Small intestine (tissue), 7 donors: ENCODE results near the gene ESRRA. TPM values are rescaled to one million over a fixed set of nuclear protein-coding genes. Genes with fewer than 3 reads are reported as not detected.

Experiments used
- DNase-seq, 2 donors: peaks; one replicate each; pipeline versions ENCODE4 v3.0.0 to v3.0.0-alpha.2; 2013
- FAIRE-seq: peaks from 2 replicates; lab custom pipeline; 2012; peaks lifted over from hg19 to GRCh38; lab: Jason Lieb, UNC
- H3K27ac ChIP-seq, 3 donors: one replicate each; pipeline ENCODE4 v1.5.1; 2013; ENCODE audit warnings: low read length in 2 of 3, mild to moderate bottlenecking in 2 of 3, control low read depth in 1 of 3, inconsistent platforms in 1 of 3, low read depth in 1 of 3, moderate library complexity in 1 of 3
- H3K27me3 ChIP-seq, 3 donors: one replicate each; pipeline ENCODE4 v1.6.1; 2013; ENCODE audit warnings: low read length in 3 of 3, inconsistent platforms in 1 of 3; ENCODE audit not compliant: control insufficient read depth in 3 of 3, insufficient read depth in 3 of 3
- H3K36me3 ChIP-seq, 3 donors: one replicate each; pipeline ENCODE4 v1.6.1; 2013; ENCODE audit warnings: low read length in 3 of 3, inconsistent platforms in 1 of 3, low read depth in 1 of 3, mild to moderate bottlenecking in 1 of 3, moderate library complexity in 1 of 3; ENCODE audit not compliant: control insufficient read depth in 3 of 3, insufficient read depth in 2 of 3
- H3K4me1 ChIP-seq, 3 donors: one replicate each; pipeline ENCODE4 v1.6.1; 2013; ENCODE audit warnings: low read length in 2 of 3, inconsistent platforms in 1 of 3, low read depth in 1 of 3, mild to moderate bottlenecking in 1 of 3, moderate library complexity in 1 of 3; ENCODE audit not compliant: control insufficient read depth in 3 of 3, insufficient read depth in 2 of 3
- H3K4me3 ChIP-seq, 3 donors: one replicate each; pipeline ENCODE4 v1.5.1; 2013; ENCODE audit warnings: low read length in 3 of 3, control low read depth in 1 of 3, inconsistent platforms in 1 of 3, low read depth in 1 of 3, mild to moderate bottlenecking in 1 of 3, moderate library complexity in 1 of 3
- H3K9me3 ChIP-seq, 2 donors: one replicate each; pipeline ENCODE4 v1.6.1; 2013; ENCODE audit warnings: low read depth in 1 of 2, low read length in 1 of 2; ENCODE audit not compliant: control insufficient read depth in 2 of 2, insufficient read depth in 1 of 2
- WGBS, 3 donors: extraction: QIAGEN DNeasy Blood & Tissue Kit; methylation state at CpG; one replicate each; pipeline ENCODE4 v1.1.7; 2013; 5-methylcytosine and 5-hydroxymethylcytosine counted together
- polyA plus RNA-seq, 4 donors: library from polyadenylated mRNA; stranded (reverse) in 3 of 4; unstranded in 1 of 4; fragments of 200-250 nt in 3 of 4; fragments of 120-200 nt in 1 of 4; gene quantifications; one replicate each; pipeline versions ENCODE4 v1.2.1 to v1.2.3, GENCODE V29; 2013
- donor health status: healthy with polysubstance abuse.
- donor health status: control.
- donor health status: control.
- donor health status: Bipolar disorder and iron deficiency.
- donor health status: healthy.

Gene ESRRA
- polyA plus RNA-seq, 4 donors: 85.1 to 417 (median 298) TPM

GRCh38 chr11:64324692-64325469 lies 19.6 kb downstream of the ESRRA start:
- Histone ChIP-seq H3K27ac (no peak overlapping the region), H3K27me3 (no peaks in the 10 kb centered on the region), H3K4me1 (peaks cover 0 to 38% (median 2%) of the 10 kb centered on the region in 3 donors), H3K4me3 (no peak overlapping the region), H3K9me3 (no peaks in the 10 kb centered on the region), H3K36me3 (peaks cover 0 to 34% (median 0%) of the 10 kb centered on the region in 3 donors)
- no peak for DNase-seq
- no peak for FAIRE-seq
- WGBS, 3 donors: 84 to 93% (median 88%) methylated on average over 11 of the region's 11 CpGs

GRCh38 chr11:64327375-64327774 lies 22.1 kb downstream of the ESRRA start:
- Histone ChIP-seq H3K36me3 (peaks cover 0 to 12% (median 0%) of the 10 kb centered on the region in 3 donors), H3K27ac (no peak overlapping the region), H3K27me3 (no peaks in the 10 kb centered on the region), H3K4me3 (no peak overlapping the region), H3K9me3 (no peaks in the 10 kb centered on the region), H3K4me1 (peaks cover 0 to 28% (median 5%) of the 10 kb centered on the region in 3 donors)
- FAIRE-seq (no peak), DNase-seq (no peak)
- WGBS, 3 donors: 80 to 88% (median 86%) methylated on average over 2 of the region's 2 CpGs

DNA sequence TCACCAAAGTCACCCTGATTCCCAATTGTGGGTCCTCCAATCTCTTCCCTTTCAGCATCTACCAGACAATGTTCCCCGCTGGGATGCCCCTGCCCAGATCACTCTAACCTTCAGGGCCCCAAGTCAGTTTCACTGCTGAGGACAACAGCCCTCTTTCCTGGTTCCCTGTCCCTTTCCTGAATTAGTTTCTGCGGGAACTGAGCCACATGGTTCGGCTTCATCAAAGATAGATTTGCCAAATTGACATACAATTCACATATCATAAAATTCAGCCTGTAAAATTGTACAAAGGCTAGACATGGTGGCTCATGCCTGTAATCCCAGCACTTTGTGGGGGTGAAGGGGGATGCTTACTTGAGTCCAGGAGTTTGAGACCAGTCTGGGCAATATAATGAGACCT lies 22.7 kb downstream of the ESRRA start:
- H3K27me3 ChIP-seq: no peaks in the 10 kb centered on the region
- DNase-seq (peak in 1 of 2 donors; percentile 43), FAIRE-seq (no peak)
- H3K27ac ChIP-seq: peak overlapping the region in 1 of 3 donors; percentile 45
- WGBS, 3 donors: 20 to 58% (median 40%) methylated on average over 3 of the region's 3 CpGs
- H3K4me3 ChIP-seq: no peak overlapping the region
- no peaks in the 10 kb centered on the region for H3K9me3 ChIP-seq
- H3K36me3 ChIP-seq: peaks cover 0 to 6% (median 0%) of the 10 kb centered on the region in 3 donors
- peaks cover 0 to 22% (median 5%) of the 10 kb centered on the region in 3 donors for H3K4me1 ChIP-seq

GRCh38 chr11:64330888-64331287 lies 25.6 kb downstream of the ESRRA start:
- FAIRE-seq (no peak), DNase-seq (no peak)

DNA sequence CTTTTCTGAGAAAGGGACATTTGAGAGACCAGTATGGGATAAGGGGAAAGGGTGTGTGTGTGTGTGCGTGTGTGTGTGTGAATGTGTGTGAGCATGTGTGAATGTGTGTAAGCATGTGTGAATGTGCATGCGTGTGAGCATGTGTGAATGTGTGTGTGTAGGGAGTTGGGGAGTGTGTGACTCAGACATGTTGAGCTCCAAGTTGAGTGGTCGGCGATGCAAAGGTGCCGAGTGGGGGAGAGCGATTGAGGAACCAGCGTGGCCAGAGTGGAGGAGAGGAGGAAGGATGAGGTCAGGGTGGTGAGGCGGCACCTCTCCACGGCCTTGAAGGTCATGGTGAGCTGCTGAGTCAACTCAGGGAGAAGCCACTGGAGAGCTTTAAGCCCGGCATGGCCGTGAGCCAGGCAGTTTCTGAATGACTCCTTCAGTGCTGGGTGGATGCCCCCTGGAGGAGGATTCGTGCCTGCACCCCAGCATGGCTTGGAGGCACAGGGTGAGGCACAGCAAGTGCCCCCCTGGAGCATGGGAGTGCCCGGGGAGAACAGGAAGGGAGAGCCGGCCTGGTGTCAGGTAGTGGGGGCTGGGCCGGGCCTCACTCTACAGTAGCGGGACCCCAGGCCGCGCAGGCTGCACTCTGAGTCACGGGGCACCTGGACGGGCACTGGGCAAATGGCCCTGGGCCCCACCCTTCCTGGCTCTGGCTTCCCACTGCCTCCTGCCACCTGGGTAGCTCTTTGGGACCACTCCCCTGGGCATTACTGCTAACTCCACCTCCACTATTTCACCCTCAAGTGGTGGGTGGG lies 26.4 kb downstream of the ESRRA start:
- Histone ChIP-seq H3K27ac (peak overlapping the region in 2 of 3 donors; percentile 46 to 73), H3K9me3 (no peaks in the 10 kb centered on the region), H3K4me1 (peaks cover 0 to 29% (median 5%) of the 10 kb centered on the region in 3 donors), H3K27me3 (no peaks in the 10 kb centered on the region), H3K4me3 (no peak overlapping the region), H3K36me3 (no peaks in the 10 kb centered on the region)
- DNase-seq: peak; percentile 77 to 93
- WGBS, 3 donors: 6 to 24% (median 11%) methylated on average over 19 to 20 of the region's 20 CpGs
- no peak for FAIRE-seq

More at GRCh38 chr11:64330888-64331287, 25.6 kb downstream of the ESRRA start:
- no peak overlapping the region for H3K27ac ChIP-seq
- no peaks in the 10 kb centered on the region for H3K27me3 ChIP-seq
- WGBS, 3 donors: 87 to 92% (median 91%) methylated on average over 11 of the region's 11 CpGs
- H3K36me3 ChIP-seq: no peaks in the 10 kb centered on the region
- peaks cover 0 to 29% (median 5%) of the 10 kb centered on the region in 3 donors for H3K4me1 ChIP-seq
- no peak overlapping the region for H3K4me3 ChIP-seq
- no peaks in the 10 kb centered on the region for H3K9me3 ChIP-seq

DNA sequence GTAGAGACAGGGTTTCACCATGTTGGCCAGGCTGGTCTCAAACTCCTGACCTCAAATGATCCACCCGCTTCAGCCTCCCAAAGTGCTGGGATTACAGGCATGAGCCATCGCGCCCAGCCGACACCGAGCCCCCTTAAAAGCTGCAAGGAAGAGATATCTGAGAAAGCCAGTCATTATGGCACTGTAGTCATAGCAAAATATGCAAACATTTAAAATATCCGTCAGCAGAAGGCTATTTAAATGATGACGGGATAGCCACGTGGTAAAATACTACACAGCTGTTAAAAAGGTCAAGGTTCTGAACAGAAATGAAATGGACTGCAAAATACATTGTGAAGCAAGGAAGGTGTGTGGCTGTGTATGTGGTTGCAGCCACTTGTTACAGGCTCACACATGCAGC lies 28.2 kb downstream of the ESRRA start:
- Histone ChIP-seq H3K36me3 (no peaks in the 10 kb centered on the region), H3K27me3 (no peaks in the 10 kb centered on the region), H3K4me1 (peaks cover 0 to 29% (median 5%) of the 10 kb centered on the region in 3 donors), H3K27ac (no peak overlapping the region), H3K9me3 (no peaks in the 10 kb centered on the region), H3K4me3 (no peak overlapping the region)
- no peak for FAIRE-seq
- DNase-seq: no peak
- WGBS, 3 donors: 82 to 88% (median 85%) methylated on average over 8 of the region's 8 CpGs

GRCh38 chr11:64334764-64335735 lies 29.7 kb downstream of the ESRRA start:
- 19 to 50% (median 36%) methylated on average over 13 of the region's 13 CpGs for WGBS, 3 donors

More at GRCh38 chr11:64334764-64335735, 29.7 kb downstream of the ESRRA start:
- Histone ChIP-seq H3K27me3 (peaks cover 0 to 3% (median 0%) of the 10 kb centered on the region in 3 donors), H3K9me3 (no peaks in the 10 kb centered on the region), H3K4me3 (no peak overlapping the region), H3K4me1 (peaks cover 0 to 19% (median 3%) of the 10 kb centered on the region in 3 donors), H3K36me3 (no peaks in the 10 kb centered on the region), H3K27ac (peak overlapping the region; percentile 56 to 57 (median 57))
- FAIRE-seq (no peak), DNase-seq (peak; percentile 94 to 97)
